Stimulated activated CD8-positive, alpha-beta memory T cell treated with anti-CD3 and anti-CD28 coated beads, Interleukin-12 subunit alpha, Interleukin-12 subunit beta, amount 100 ng/mL, for 24 hours (primary cell): Measurements from ENCODE around the gene PRKCH.

Experiments used
- DNase-seq: peaks from one replicate; pipeline ENCODE4 v3.0.0-alpha.2; 2020; ENCODE audit errors: extremely low read depth

PRKCH gene

DNA sequence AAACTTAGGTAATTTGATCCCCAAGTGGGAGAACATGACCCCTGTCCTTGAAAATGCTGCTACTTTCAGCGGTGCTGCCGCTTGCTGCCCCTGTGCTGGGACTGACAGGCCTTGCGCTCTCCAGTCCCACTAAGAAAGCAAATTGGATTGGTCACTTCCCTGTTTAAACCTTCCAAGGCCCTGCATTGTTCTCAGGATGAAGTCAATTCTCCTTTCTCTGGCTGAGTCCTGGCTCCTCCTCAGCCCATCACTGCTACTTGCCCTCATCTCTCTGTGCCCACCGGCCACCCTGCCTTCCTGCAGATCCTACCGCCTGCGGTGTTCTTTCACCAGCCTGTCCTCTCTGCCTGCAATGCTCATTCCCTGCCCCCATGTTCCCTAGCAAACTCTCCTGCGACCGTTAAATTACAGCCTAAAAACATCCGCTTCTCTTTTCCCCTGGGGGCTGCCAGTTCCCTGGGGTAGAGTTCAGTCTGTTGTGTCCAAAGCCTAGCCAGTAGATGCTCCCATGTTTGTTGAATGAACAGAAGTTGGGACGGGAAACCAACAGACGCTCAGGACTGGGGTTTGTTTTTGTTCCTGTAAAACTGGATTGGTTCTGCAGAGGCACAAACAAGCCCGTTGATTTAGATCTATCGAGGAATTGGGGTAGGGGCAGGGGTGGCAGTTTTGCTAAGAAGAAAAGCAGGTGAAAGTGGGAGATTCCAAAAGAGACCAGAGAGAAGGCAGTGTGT lies 246.6 kb downstream of the PRKCH start:
- no peak for DNase-seq

DNA sequence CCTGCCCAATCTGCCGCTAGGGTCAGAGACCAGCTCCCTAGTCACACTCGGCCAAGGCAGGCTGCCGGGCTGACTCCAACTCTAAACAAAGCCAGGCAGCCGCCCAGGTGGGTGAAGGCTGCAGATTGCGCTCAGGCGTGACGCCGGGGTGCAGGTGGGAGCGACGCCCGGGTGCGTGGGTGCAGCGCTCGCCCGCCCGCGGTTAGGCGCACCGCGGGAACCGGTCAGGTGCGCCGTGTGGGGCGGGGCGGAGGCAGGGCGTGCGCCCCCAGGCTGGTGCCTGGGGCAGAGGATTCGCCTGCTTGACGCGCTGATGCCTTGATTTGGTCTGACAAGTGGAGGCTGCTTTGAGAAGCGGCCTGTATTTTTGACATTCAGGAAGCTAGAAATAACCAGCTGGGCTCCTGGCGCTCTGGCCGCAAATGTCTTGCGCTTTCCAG lies 247.2 kb downstream of the PRKCH start:
- DNase-seq, result no peak

DNA sequence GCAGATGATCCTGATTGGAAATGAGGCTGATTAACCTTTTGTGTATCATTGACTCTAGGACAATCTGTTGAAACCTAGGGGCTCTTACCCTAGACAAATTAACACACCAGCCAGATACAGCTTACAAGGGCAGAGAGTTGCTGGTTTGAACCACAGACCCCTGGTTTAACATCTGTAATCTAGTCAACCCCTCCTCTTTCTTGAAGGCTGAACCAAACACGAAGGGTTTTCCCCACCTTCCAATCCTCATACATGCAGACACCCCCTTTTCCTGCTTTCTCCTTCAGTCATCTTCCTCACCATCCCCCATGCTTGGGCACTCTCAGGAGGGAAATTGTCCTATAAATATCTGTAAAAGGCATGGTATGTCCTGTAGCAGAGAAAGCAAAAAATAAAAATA lies 247.9 kb downstream of the PRKCH start:
- no peak for DNase-seq

DNA sequence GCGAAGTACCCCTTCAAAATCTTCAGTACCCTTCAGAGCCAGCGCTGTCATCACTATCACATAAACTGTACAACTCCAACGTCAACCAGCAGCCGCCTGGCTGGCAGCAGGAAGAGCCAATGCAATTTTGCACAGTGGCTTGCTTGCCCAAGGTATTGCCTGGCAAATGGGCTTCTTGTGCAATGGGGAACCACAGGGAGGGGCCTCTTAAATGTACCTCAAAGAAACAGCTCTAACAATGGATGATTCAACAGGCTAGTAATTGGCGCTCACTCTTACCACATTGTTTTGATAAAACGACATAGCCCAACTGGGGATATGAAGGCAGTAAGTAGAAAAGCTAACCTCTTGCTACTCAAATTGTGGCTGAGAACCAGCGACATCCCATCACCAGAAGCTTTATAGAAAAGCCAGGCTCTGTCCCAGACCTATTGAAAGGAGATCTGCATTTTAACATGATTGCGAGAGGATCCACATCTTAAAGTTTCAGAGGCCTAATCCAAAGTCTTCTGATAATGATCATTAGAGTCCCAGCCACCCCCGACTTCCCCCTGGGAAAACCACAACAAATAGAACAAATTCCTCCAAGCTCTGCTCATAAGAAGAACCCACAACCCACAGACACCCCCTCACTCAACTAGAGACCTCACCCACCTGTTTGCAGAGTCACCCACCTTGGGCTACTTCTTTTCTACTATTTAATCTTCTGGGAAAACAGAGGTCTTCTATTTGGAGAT lies 248.6 kb downstream of the PRKCH start:
- no peak for DNase-seq

DNA sequence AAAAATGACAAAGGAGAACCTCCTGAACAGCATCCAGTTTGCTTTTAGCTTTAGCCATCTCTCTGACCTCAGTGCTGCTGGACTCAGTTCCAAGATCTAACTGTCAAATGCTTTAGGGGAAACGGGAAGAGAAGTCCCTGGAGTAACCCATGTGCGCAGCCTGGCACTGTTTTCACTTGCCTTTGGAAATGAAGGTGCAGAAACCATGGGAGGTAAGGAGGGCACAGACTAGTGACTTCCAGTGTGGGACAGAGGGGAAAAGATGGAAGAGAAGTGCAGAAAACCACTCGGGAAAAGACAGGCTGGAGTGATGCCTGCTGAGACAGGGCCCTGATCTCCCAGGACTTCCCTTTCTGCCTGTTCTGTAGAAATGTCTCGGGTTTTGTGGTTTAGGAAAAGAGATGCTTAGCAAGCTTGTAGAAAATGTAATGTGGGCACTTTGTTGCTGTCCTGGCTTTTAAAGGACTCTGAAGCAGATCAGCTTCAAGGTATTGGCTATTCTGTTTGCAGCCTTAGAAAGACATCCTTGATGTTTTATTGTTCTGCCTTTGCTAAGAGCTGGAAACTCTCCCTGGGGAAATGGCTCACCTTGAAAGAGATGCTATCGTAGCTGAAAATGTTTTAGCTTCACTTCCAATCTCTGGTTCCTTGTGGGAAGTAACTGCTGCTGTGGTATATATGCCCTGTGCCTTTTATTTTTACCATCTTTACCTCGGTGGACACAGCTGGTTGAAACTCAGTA lies 249.3 kb downstream of the PRKCH start:
- no peak for DNase-seq

DNA sequence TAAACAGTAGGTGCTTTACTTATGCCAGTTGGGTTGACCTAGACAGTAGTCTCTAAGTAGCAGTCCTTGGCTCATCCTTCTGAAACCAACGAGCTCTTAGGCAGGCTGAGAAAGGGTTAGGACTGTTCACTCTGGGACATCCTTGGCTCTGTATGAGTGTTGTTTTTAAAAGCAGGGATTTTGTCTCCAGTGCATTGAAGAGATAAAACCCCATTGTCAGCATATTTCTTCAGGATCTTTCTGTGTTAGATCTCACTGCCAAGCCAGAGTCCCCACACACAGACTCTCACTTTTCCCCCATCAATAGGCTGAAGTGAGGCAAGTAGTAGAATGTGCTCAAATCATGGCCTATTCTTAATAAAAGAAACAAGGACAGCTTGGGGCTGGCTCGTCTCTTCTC lies 250.5 kb downstream of the PRKCH start:
- DNase-seq, result no peak

DNA sequence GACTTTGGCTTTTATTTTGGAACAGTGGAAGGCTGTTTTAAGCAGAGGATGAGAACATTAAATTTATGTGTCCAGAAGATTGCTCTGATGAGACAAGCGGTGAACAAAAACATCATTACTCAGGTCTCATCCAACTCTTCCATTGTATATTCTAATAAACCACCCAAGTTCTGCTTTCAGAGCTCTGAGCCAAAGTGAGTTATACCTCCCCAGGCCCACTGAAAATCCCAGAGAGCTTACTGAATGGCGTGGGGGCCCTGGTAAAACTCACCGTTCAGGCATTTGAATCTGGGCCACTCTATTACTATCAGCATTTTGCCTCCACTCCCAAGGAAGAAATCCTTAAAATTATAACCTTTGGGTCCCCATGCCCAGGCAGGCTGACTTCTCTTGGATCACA lies 251.9 kb downstream of the PRKCH start:
- no peak for DNase-seq

DNA sequence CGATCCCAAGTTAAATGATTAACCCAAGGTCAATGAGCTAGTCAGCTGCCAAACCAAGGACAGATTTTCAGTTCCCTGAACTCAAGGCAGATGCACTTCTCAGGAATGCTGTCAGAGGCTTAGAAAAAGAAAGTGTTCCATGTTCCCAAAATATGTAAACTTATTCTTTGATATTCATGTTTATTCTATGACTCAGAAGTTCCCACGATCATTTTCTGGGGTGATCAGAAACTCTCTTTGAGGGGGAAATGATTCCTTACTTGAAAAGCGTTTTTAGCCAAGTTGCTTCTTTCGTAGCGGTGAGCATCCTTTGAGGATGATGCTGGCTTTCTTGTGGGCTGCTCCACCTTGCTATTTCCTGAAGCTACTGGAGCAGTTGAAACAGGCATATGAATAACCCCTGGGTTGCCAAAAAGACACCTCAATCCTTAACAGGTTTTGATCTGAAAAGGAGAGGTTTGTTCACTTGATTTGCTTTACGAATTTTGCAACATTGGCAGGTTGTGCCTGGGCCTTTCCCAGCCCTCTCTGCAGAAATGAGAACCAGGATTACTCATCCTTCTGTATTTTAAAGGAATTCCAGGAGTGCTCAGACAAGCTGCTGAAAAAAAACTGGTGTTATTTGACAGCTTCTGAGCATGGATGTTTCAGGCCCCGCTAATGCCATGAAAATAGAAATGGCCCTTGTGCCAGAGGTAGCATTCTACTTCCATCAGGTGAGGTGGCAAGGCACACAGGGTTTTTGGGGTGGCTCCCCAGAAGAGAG lies 252.6 kb downstream of the PRKCH start:
- no peak for DNase-seq

DNA sequence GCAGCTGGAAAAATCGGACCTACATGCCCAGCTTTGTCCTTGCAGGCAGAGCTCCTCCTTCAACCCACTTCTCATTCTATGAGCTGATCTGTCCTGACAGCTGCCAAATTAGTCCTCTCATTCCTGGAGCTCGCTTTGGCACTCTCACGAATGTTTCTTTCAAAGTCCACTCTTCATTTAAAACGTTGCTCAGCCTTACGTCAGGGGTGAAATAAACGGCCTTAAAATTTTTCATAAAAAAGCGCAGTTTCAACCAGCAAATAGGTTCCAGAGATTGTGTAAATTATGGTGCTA lies 253.1 kb downstream of the PRKCH start:
- DNase-seq, result no peak

DNA sequence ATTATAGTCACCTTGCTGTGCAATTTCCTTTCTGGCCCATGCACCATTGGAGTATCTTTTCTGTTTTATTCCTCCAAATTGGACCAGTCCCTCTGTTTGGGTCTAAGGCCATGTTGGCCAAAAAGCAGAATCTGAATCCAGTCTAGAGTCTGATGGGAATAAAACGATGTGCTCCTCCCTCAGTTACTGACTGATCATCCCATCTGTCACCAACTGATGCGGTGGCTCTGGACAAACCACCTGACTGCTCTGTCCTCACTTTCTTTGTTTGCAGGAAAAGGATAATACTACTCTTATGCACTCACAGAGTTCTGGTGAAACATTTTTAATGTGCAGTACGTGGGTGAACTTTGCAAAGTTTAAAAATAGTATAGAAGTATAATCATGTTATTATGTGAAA lies 253.7 kb downstream of the PRKCH start:
- DNase-seq, result no peak

DNA sequence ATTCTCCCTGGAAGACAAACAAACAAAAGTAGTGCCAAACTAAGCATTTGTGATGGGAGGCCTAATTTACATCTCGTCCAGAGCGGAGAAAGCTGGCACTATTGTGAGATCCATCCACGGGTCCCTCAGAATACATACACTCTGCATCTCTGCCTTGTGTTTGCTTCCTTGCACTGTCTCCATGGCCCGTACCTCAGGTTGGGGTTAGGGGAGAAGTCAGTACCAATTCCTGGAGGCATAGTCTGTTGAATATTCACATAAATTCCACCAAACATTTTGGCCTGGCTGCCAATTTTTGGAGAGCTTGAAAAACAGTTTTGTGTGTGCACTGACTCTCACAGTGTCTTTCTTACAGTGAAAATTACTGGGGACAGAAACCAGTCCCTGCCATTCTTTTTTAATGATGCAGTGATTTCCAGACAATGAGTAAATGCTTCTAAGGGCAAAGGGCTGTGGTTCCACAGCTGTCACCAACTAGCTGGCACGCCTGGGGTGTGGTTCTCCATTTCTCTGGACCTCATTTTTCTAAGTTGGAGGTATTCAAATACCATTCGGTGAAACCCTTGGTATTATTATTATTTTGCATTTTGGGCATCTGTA lies 254.3 kb downstream of the PRKCH start:
- no peak for DNase-seq

DNA sequence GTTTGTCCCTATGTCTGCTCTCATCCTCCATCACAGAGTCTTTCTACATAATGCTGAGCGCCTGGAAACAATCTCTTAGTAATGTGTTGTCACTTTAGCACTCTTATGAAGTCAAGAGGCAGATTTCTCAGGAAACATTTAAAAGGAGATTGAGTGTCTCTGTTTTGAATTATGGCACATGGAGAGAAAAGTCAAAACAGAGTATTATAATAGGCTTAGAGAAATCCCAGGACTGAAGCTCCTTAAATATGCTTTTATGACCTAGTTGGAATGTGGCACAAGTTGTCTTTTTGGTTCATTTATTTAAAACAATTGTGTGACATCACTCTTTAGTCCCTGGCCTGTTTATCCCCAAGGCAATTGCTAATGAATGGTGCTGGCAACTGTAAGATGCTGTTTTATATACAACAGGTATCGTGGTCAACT lies 256.1 kb downstream of the PRKCH start:
- no peak for DNase-seq

DNA sequence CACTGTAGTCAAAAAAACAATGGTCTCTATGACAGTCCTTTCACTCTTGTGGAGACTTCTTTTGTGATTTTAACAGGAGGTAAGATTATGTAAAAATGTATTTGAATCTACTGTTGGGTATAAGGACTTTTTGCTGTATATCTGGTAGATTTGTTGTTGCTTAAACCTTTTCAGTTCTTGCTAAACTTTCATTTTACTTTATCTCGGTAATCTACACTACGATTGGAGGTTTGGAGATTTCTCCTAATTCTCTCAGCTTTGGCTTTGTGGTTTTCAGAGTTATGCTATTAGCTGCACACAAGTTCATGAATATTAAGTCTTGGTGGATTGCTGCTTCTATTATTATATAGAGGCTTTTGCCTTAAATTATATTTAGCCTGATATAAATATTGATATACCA lies 257.4 kb downstream of the PRKCH start:
- no peak for DNase-seq

DNA sequence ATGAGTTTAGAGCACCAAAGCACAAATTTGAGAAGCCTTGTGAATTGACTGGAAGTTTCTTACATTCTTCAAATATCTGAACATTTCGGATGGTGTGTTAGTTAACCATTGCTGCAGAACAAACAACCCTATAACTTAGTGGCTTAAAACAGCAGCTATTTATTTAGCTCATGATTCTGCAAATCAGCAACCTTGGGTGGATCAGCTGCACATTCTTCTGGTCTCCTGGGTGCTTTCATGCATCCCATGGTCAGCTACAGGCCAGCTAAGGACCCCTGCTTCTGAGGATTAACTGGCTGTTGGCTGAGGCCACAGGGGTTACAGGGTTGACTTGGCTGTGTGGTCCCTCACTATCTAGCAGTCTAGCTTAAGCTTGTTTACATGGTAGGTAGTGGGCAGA lies 260.0 kb downstream of the PRKCH start:
- no peak for DNase-seq

DNA sequence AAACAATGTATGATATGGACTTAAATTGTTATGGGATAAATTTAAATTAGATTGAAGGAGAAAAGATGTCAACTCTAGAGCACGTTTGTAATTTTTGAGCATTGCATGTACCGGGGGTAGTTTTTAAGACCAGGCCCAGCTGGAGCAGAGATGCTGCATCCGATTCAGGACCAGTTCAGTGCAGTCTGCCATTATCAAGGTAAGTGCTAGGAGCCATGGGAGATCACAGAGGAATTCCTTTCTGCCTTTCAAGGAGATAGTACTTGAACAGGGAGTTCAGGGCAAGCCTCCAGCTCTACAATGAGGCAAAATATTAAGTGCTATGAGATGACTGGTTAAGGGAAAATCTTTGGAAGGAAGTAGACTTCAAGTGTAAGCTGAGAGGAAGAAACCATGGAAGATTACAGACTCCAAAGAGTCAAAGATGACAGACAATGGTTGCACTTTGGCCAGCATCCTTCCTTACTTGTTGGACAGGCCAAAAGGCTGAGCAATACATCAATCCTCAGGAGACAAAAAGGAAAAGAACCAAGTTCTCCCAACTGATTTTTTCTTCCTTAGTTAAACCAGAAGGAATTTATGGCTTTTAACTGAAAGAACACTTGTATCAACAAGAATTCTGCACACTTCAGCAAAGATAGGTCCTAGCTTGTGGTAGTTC lies 260.7 kb downstream of the PRKCH start:
- DNase-seq, result no peak

DNA sequence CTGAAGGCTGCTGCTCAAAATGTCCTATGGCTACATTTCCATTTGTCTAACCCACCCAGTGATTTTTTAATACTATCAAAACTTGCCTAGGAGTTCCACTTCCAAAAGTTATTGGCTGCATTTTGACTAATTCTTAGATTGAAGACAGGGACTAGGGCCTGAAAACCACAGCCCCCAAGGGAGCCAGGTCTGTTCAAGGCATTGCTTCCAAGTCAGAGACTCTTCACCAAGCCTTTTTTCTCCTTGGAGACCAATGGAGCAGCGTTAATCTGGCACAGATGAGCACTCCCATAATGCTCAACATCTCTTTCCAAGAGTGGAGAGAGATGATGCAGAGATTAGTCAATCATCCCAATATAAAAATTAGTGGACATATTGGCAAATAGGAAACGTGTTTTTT lies 261.4 kb downstream of the PRKCH start:
- DNase-seq, result no peak

DNA sequence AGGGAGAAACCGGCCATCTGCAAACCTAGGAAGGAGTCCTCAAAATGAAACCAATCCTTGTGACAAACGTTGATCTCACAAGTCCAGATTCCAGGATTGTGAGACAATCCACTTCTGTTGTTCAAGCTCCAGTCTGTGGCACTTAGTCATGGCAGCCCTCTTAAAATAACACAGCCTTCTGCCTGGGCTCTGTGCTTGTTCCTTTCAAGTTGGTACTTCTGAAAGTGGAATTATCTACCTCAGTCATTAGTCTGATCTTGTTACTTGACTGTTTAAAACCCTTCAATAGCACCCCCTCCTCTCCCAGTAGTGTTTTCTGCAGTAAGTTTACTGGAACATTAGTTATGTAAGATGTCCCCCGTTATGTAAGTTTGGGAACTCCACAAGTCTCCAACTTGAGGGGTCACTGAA lies 263.0 kb downstream of the PRKCH start:
- DNase-seq, result no peak

DNA sequence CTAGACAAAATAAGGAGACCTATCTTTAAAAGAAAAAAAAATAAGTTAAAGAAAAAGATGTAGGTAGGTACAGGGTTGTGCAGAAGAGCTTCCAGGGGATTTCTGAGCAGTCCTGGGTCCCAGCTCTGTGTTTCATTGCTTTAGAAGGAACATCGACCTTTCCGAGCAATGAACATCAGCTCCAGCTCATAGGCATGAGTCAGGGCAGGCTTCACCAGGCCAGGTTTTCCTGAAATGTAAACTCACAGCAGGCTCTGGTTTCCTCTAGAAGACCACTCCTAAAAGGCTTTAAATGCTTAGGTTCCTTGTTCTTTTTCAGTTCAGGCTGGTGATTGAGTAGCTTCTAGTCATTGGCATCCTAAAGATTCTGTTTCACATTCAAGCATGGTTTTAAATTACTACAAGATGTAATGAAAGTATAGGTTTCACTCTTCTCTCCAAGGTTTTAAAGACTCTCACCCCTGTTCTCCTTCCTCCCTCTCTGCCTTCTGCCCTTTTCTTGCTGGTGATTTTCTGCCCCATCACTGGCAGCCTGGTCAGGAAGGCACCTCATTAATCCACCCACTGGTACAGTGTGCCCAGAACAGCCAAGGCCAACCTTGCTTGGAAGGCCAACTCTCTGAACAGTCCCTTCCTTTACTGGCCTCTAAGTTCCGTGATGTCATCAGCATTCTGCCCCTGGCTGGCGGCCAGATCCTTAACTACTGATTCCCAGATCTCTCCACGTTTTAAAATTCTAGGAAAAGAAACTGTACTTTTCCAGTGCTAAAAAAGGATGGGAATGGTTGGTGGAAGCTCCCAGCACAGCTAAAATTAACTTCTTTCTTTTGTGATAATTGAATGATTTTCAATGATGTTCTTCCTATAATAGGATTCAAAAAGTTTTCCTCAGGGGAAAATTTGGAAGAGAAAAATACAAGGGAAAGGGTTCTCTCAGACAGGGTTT lies 264.5 kb downstream of the PRKCH start:
- no peak for DNase-seq

DNA sequence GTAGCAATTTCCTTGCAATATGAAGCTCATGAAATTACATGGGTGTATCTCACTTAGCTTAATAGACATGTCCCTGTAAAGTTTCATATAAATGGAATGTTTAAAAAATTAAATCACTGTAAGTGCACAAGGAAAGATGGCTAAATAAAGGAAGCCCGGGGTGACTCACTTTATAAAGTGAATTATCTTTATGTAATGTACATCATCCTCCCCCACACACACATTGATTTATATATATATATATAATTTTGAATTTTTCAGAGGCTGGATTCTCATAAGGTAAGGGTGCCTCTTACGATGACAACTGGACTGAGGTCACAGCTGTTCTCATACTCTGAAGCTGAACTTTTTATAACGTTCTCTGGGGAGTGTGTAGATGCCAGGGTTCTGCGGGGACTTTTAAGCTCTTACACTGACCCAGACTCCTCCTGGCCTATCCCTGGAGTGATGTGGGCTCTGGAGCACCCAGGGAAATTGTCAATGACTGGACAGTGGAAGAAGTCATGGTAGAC lies 265.2 kb downstream of the PRKCH start:
- no peak for DNase-seq
